HepG2 (cell line): ENCODE results near the gene CCDC117. TPM values are rescaled to one million over a fixed set of nuclear protein-coding genes. Genes with fewer than 3 reads are reported as not detected.

Experiments used
- ARID4A ChIP-seq: sonication (generic); formaldehyde crosslinking; IDR thresholded peaks from 2 replicates; pipeline ENCODE4 v1.5.0; 2020; ENCODE audit warnings: mild to moderate bottlenecking, missing genetic modification reagents, borderline replicate concordance
- HOMEZ ChIP-seq: IDR thresholded peaks from 2 replicates; pipeline ENCODE4 v1.6.1; 2016; ENCODE audit warnings: low read depth
- MTA3 ChIP-seq: sonication (generic); formaldehyde crosslinking; IDR thresholded peaks from 2 replicates; pipeline ENCODE4 v1.4.0; 2020; ENCODE audit warnings: missing genetic modification reagents
- MXD3 ChIP-seq: IDR thresholded peaks from 2 replicates; pipeline ENCODE4 v1.6.1; 2016; ENCODE audit warnings: mild to moderate bottlenecking, missing biosample characterization, missing genetic modification reagents
- SIX1 ChIP-seq: sonication (generic); formaldehyde crosslinking; IDR thresholded peaks from 2 replicates; pipeline ENCODE4 v1.4.0; 2020; ENCODE audit warnings: missing genetic modification reagents, borderline replicate concordance
- SKI ChIP-seq: fragments of 450-650 bp; IDR thresholded peaks from one replicate; pipeline ENCODE4 v1.6.1; 2018; ENCODE audit warnings: mild to moderate bottlenecking; ENCODE audit not compliant: partially characterized antibody
- SP140L ChIP-seq: sonication (generic); formaldehyde crosslinking; IDR thresholded peaks from 2 replicates; pipeline ENCODE4 v1.4.0; 2020; ENCODE audit warnings: missing genetic modification reagents, borderline replicate concordance
- ZBTB43 ChIP-seq: sonication (generic); formaldehyde crosslinking; conservative IDR thresholded peaks from 2 replicates; pipeline ENCODE4 v1.4.0; 2020; ENCODE audit warnings: missing genetic modification reagents
- ZFYVE20 ChIP-seq: sonication (generic); formaldehyde crosslinking; IDR thresholded peaks from 2 replicates; pipeline ENCODE4 v1.8.0; 2023; ENCODE audit warnings: low read depth, mild to moderate bottlenecking, moderate library complexity, missing genetic modification reagents, borderline replicate concordance
- ZNF318 ChIP-seq: sonication (generic); formaldehyde crosslinking; IDR thresholded peaks from 2 replicates; pipeline ENCODE4 v1.4.0; 2020; ENCODE audit warnings: mild to moderate bottlenecking, missing genetic modification reagents
- ZNF432 ChIP-seq: sonication (generic); formaldehyde crosslinking; IDR thresholded peaks from 2 replicates; pipeline ENCODE4 v1.5.0; 2020; ENCODE audit warnings: missing genetic modification reagents, mild to moderate bottlenecking, borderline replicate concordance
- polyA plus RNA-seq, 8 experiments: library from polyadenylated mRNA; depleted of rRNA in 3 of 8; stranded (reverse) in 7 of 8; unstranded in 1 of 8; fragments of >200 nt; fragmentation: Illumina TruSeq in 4 of 8; extraction: Trizol in 4 of 8; gene quantifications; 2 replicates each; pipeline versions ENCODE4 v1.2.1 to v1.2.3, GENCODE V29; 2011 to 2016; ENCODE audit warnings: low read depth in 4 of 8, missing spikeins in 1 of 8, mixed read lengths in 1 of 8; ENCODE audit not compliant: insufficient read depth in 1 of 8
- total RNA-seq, 5 experiments: library from RNA; depleted of rRNA; stranded (reverse); fragments of >200 nt; fragmentation: Illumina TruSeq; extraction: Trizol; gene quantifications; 2 replicates each; pipeline ENCODE4 v1.2.3, GENCODE V29; 2016; ENCODE audit warnings: low read depth in 1 of 5

CCDC117 gene
- total and polyA plus RNA-seq, 2 of the 13 experiments (the other 11 are each of a cell fraction or from before 2014, with no cell fraction given), result 12.6 to 34.2 TPM

- peak; percentile 34; the same call in 1 of the 2 replicates for TF ChIP-seq ARID4A (CRISPR knock-in tag)
- no peak for TF ChIP-seq SIX1 (CRISPR knock-in tag)
- no peak for TF ChIP-seq MXD3 (CRISPR knock-in tag)
- TF ChIP-seq ZNF432, result no peak
- TF ChIP-seq ZFYVE20 (CRISPR knock-in tag), result no peak
- TF ChIP-seq SKI, result no peak
- TF ChIP-seq SP140L (CRISPR knock-in tag), result no peak
- TF ChIP-seq MTA3 (CRISPR knock-in tag), result no peak
- no peak for TF ChIP-seq HOMEZ
- TF ChIP-seq ZNF318 (CRISPR knock-in tag), result no peak
- TF ChIP-seq ZBTB43, result no peak
These were observed 20.2 kb downstream of the CCDC117 start (continued) for GRCh38 chr22:28792491-28793383.
